ENCODE measurements around the gene PSAT1. TPM values are rescaled to one million over a fixed set of nuclear protein-coding genes. Genes with fewer than 3 reads are reported as not detected.
A peak's percentile ranks its signal among the peaks of the same experiment; 100 is the strongest.

Gene PSAT1
- polyA plus RNA-seq, 1 donor = 76.7 TPM

DNA sequence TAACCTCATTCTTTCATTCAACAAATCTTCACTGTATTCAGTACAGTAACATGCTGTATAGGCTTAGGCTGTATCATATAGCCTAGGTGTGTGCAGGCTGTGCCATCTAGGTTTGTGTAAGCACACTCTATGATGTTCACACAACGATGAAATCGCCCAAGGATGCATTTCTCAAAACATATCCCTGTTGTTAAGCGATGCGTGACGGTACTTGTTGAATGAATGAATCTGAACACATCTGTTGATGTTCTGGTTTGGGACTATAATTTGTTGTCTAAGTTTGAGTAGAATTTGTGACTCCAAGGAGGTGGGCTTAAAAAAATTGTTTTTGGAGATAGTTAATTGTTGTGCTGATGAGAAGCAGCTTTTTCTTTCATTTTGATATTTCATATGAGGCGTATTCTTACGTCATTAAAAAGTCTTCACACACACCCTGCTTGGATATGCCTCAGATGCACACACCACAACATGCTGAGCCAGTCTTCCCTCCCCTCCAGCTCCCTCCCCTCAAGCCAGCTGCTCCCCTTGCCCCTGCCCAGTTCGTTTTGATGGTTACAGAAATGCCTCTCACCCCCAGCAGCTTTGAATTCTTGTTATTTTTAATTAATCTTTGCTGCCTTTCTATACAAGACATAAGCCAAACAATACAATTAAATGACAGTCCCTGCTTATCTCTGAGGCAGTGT, 5.5 kb upstream of the PSAT1 start:
- DNase-seq = no peak

DNA sequence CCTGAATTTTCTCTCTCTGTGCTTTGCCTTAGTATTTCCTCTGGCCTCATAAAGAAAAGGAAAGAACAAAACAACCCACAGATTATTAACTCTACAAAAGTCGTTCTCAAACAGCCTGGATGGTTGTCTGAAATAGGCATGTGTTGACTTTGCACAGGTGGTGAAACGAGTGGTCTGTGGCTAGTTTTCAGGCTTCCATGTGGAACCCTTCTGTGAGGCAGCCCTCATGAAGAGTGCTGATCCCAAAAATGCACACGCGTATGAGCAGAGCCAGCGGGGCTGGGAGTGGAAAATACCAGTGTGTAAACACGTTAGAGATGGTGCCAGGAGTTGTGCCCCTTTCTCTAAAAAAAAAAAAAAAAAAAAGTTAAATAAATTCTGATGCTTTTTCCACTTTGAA, 4.9 kb upstream of the PSAT1 start:
- DNase-seq = no peak

DNA sequence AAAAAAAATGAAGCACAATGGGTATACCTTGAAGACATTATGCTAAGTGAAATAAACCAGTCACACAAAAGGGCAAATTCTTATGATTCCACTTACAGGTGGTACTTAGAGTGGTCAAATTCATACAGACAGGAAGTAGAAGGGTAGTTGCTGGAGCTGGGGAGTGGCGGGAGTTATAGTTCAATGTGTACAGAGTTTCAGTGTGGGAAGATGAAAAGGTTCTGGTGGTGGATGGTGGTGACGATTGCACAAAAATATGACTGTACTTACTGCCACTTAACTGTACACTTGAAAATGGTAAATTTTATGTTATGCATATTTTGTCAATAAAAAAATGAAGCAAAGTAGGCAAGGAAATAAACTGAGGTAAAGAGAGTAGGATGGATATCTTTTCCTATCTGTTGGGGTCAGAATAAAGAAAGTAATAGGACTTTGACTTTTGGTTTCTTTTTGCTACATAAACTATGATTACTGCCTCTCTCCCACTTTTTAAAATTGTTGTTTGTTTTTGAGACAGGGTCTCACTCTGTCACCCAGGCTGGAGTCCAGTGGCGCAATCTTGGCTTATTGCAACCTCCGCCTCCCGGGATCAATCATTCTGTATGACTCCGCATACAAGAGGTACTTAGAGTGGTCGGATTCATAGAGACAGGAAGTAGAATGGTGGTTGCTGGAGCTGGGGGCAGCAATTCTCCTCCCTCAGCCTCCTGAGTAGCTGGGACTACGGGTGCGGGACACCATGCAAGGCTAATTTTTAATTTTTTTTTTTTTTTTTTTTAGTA, 4.0 kb upstream of the PSAT1 start:
- DNase-seq = no peak

DNA sequence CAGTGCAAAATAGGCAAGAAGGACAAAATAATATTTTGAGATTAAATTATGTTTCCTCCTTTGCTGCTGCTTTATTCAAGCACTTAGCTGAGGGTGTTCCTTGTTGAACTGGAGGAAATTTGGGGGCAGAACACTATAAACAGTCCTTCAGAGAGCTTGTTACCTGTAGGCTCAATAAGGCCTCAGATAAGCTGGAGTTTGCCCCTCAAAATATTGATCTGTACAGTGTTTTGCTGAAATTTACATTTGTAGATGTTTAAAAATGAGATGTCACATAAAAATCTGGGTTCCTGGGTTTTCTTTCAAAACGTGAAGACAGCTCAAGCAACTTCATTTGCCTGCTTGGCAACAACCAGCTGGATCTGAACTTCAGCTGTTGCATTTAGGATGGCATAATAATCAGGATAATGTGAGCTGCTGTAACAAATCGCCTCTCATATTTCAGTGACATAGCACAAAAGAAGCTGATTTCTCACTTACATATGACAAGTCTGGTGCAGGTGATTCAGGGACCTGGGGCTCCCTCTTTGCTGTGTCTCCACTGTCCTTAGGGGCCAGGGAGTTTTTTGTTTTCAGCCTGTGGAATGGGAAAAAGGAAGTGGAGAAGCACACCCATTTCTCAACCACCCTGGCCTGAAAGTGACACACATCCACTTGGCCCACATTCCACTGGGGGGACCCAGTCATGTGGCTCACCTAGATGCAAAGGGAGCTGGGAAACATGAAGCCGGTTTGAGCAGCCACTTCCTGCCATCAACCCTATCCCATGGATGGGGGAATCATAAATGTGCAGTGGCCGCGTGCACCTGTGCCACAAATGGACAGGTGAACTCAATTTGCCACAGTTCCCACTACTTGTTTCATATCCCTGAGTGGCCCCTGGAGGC, 2.4 kb upstream of the PSAT1 start:
- no peak for DNase-seq

DNA sequence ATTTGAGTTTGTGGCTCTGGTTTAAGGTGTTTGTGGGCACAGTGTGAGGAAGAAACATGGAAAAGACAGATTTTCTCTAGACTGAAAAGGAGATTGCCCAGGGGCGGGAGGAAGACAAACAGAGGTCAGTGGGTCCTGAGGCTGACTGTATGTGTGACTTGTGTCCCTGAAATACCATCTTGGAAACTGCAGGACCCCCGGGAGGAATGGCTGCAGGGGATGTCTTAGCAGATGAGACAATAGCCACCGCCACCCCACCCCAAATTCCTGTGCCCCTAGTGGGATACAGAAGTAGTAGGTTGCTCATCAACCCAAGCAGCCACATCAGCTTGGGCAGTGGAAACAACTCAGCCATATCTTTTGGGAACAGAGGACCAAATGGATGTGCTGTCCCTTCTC, 1.7 kb upstream of the PSAT1 start:
- no peak for DNase-seq

DNA sequence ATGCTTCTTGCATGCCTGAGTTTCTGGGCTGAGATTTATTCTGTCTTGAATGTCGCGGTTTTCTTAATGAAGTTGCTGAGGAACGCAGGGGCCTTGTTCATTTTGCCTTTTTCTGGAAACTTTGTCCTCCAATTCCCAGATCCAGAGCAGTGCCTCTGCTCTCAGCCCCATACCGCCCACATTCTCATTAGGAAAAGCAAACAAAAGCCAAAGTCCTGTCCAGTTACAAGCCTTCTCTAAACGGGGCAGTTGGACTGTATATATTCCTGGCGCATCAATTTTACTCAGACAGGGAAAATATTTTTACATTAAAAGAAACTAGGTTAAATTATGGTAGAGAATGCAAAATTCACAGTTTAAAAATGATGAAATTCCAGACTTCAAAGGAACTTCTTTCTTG, 1.2 kb upstream of the PSAT1 start:
- DNase-seq = no peak

DNA sequence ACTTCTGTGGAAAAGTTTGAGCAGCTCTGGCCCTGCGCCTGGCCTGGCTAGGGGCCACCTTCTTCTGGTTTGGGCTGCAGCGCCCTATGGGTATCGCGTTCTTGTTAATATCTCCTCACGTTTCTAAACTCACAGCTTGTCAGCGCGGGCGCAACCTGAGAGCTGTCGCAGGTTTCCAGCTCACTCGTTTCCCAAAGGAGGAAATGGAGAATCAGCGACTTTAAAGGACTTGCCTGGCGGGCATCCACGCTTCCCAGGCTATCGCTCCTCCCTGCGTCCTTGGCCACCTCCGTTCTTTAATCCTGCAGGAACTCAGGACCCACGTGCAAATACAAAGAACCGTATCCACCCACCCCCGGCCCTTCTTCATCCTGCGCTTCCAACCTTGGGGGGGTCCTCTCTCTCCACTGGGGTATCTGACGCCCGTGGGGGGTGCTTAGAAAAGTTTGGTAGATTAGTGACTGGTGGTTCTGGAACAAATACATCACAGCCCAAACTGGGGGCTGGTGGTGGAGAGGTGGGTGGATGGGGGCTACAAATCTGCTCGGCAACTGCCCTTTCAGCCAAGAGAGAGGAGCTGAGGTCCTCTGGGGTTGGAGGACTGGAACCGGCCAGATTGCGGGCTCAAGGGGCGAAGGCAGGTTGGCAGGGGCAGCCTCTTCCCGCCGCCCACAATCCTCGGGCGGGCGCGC, 578 bp upstream of the PSAT1 start:
- peak; percentile 41 for DNase-seq

DNA sequence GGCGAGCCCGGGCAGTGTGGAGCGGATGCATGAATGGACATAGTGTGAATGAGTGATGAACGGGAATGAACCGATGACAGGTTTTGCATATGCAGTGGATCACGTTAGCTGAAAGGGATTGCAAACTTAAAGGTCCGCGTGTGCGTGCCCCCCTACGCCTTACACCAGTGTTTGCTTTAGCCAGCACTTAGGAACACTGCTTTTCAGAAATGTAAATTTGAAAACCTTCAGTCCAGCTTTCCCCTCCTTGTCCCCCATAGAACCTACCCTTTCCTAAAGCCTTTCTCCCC, 692 bp downstream of the PSAT1 start:
- no peak for DNase-seq

DNA sequence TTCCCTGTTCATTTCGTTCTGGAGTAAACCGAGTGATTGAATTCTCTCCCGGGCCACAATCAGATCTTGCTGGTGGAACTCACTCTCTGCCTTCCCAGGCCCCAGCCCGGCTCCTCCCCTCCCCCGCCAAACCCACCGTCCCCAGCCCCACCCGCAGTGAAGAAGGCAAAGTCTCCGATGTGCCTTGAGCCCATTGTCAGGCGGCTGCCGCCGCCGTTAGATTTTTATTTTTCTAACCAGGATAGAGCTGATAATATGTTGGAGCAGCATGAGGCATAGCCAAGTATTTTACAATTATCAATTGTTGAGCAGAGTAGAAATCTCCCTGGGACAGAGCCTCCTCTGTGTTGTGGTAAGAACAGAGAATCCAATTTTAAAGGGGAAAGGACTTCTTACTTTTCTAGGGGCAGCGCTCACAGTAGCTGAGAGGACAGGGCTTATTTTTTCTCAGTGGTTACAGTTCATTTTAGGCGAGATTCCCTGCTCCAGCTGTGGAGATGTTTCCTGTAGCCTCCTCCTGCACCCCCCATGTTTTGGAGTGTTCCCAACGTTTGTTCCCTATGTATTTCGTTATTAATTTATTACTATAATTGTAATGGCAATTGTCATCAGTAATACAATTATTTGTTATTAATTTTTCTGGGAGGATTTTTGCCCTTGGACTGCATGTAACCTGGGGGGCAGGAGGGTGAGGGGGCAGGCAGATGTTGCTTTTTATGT, 1.3 kb downstream of the PSAT1 start:
- DNase-seq = no peak

DNA sequence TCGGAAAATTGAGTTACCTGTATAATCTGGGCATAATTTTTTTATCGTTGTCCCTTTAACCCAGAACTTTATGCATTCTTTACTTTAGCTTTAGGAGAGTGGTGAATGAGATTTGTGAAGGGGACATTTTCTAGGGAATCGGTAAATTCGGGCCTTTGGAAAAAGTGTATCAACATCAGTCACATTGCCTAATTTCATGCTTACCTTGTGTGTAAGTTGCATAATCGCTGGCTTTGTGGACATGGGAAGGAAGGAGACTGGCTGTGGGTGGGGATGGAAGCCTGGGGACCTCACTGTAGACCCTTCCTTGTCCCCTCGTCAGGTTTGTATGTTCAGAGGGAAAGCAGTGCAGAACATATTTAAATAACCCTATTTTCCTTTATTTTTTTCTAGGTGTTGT, 3.3 kb downstream of the PSAT1 start:
- DNase-seq = no peak

DNA sequence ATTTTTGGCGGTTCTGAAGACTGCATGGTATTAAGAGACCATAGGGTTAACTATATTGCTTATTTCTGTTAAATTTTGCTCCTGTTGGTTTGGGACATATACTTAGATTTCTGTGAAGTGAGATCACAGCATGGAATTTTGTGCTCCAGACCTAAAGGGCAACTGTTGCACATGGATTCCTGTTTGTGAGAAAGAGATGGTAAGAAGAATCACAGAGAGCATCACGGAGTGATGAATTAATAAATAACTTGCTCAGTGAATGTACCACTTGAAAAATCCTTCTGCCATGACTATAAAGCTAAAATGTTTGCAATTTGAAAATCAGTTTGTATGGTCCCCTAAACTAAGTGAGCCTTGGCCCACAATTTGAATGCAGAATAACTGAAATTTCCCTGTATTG, 4.5 kb downstream of the PSAT1 start:
- DNase-seq = no peak

DNA sequence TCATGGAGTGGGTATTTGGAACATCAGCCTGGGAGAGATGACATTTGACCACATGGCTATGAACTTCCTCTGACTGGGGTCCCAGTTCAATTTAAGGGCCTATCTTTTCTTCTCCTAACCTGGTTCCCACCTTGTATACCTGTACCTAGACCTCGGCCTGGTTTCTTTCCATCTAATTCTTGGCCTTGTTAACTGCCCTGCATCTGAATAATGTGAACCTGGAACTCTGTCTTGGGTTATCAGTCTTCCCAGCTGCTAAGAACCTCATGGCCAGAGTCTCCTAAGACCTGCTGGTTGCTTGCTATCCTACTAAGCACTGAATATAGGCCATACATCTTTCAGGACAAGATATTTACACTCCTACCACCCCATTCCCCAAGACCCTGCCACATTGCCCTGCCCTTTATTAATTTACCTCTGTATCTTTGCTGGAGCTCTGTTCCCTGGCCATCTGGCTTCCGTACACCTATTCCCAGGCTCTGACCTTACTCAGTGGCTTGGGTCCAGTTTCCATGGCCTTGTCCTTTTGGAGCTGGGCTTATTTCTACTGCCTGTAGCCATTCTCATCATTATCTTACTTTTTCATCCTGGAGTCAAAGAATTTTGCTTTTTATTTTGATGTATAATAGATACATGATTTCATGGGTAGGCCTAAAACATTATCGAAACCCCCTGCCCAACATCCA, 6.6 kb downstream of the PSAT1 start:
- no peak for DNase-seq

DNA sequence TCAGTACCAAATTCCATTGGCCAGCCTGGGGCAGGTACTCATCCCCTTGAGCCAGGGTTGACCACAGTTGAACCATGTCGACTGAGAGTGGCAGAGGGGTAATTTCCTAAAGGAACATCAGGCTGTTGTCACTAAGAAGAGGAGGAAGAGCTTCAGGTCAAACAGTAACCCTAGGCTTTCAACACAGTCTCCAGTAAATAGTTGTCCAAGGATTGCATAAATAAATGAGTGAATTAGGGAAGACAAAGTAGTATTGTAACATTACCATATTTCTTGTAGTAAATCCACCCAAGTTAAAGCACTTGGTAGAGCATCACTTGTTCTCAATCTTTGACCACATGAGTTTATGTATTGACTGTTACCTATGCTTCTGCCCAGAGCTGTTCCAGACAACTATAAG, 7.4 kb downstream of the PSAT1 start:
- no peak for DNase-seq

DNA sequence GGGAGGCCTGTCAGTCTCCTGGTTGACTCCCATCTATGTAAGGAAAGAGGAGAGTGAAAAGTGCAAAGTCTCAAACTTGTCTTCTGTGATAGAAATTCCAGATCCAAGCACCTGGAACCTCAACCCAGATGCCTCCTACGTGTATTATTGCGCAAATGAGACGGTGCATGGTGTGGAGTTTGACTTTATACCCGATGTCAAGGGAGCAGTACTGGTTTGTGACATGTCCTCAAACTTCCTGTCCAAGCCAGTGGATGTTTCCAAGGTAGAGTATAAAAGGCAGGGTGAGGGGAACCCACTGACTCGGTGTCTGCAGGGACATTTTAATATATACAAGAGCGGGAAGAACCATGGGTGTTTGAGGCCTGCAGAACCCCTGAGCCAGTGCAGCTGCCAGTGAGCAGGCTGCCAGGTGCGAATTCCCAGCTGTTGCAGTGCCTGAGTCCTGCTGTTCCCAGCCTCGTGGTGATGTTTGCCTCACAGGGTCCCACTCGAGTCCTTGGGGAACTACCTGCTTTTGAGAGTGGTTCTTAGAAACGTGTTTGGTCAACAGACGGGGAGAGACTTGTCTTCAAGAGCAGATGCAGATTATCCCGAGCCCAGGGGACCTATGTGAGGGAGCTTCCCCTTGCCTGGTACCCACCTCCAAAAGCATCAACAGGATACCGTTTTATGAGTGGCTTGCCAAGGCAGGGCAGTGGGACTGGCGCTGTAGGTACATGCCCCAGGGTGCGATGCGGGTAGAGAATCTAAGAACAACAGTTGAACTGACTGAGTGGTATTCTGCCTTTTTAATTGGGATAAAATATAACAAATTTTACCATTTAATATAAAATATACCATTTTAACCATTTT, 9.5 kb downstream of the PSAT1 start:
- no peak for DNase-seq

DNA sequence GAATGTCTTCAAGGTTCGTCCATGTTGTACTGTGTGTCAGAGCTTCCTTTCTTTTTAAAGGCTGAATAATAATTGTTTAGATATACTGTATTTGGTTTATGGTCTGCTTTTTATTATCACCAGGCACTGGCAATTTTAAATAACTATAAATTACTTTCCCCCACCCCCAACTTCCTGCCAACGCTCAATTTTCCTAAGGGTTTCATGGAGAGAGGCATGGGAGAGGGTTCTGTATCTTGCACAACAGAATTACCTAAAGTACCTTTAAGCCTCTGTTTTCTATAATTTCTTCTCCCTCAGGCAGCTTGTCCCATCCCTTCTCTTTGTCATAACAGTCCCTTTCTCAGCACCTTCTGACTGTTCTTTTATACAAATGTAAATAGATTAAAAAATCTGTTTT, 10.4 kb downstream of the PSAT1 start:
- no peak for DNase-seq

DNA sequence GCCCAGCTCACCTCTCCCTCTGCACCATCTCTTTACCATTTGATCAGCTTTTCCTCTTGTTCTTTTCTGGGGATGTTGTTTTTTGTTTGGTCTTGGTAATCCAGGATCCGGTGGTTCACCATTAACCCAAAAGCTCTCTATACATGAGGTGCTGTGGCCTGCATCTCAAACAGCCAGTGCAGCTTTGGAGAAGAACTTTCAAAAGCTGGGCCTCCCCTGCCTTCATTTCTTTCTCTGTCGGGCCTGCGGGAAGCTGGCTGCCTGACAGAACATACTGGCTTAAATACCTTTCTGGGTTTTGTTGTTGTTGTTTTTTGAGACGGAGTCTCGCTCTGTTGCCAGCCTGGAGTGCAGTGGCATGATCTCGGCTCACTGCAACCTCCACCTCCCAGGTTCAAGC, 12.1 kb downstream of the PSAT1 start:
- no peak for DNase-seq

DNA sequence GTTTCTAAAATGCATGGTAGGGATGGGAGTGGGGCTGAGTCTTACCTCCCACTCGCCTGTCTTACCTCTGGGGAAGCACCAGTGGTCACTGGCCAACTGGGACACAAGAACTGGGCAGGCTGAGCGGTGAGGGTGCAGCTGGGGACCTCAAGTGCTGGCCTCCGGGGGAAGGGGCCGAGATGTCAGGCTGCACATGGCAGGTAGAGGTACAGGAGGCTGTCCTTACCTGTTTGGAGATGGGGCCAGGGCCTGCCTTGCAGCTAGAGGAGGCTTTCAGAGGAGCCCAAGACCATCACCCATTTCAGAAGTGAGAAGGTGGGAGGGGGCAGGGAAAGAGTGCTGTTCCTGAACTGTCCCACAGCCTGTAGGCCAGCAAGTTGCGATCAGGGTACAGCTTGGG, 14.2 kb downstream of the PSAT1 start:
- DNase-seq = no peak

DNA sequence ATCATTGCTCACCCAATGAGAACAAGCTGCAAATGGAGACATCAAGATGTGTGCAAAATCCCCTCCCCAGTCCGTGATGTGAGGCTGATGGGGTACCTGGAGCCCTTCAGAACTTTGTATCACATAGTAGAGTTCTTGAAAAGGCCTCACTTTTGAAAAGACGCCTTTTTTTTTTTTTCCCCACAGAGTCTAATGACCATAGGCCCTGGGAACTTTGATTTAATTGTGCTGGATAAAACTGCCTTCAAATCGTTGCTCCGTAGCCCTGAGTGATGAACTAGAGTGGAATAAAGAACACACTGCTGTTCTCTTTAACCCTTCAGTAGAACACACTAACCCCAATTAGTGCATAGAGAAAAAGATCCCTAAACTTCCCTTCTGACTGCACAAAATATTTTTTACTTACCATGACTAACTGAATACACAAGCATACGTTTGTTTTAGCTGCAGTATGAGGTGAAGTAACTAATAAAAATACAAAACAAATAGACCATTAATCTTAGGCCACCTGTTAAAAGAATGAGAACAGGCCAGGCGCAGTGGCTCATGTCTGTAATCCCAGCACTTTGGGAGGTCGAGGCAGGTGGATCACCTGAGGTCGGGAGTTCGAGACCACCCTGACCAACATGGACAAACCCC, 15.1 kb downstream of the PSAT1 start:
- DNase-seq = no peak

DNA sequence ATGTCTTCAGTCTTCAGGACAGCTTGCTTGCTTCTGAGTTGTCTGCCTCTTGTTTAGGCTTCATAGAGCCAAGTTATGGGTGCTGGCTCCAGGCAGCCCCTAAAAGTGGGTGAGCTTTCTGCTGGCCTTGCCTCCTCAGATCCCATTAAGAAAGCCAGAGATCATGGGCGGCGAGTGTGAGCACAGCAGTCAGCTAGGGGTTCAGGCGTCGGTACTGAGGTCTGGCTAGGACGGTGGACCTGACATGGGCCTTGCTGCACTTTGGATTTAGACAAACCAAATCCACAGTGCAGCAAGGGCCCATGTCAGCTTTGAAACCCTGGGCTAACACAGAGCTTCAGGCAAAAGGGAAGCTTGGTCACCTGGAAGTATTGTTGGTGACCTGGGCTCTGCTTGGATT, 17.6 kb downstream of the PSAT1 start:
- no peak for DNase-seq
